IPS-18c (cell line): Measurements from ENCODE around the gene LRRC4B.
"Not testable (repeated sequence)": the region's sequence is repeated elsewhere in the genome, so short reads cannot be mapped to it uniquely, and the experiment has no call there.

Source experiments
- H3K4me3 ChIP-seq: 2 replicates; pipeline ENCODE4 v1.7.0; 2013; ENCODE audit warnings: low read depth, mild to moderate bottlenecking, low read length, moderate library complexity; ENCODE audit not compliant: insufficient read depth
- H3K9me3 ChIP-seq: one replicate; pipeline ENCODE4 v1.6.1; 2013; ENCODE audit warnings: mild to moderate bottlenecking, low read length, moderate library complexity; ENCODE audit not compliant: control insufficient read depth, insufficient read depth

LRRC4B gene, protein sequence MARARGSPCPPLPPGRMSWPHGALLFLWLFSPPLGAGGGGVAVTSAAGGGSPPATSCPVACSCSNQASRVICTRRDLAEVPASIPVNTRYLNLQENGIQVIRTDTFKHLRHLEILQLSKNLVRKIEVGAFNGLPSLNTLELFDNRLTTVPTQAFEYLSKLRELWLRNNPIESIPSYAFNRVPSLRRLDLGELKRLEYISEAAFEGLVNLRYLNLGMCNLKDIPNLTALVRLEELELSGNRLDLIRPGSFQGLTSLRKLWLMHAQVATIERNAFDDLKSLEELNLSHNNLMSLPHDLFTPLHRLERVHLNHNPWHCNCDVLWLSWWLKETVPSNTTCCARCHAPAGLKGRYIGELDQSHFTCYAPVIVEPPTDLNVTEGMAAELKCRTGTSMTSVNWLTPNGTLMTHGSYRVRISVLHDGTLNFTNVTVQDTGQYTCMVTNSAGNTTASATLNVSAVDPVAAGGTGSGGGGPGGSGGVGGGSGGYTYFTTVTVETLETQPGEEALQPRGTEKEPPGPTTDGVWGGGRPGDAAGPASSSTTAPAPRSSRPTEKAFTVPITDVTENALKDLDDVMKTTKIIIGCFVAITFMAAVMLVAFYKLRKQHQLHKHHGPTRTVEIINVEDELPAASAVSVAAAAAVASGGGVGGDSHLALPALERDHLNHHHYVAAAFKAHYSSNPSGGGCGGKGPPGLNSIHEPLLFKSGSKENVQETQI

DNA sequence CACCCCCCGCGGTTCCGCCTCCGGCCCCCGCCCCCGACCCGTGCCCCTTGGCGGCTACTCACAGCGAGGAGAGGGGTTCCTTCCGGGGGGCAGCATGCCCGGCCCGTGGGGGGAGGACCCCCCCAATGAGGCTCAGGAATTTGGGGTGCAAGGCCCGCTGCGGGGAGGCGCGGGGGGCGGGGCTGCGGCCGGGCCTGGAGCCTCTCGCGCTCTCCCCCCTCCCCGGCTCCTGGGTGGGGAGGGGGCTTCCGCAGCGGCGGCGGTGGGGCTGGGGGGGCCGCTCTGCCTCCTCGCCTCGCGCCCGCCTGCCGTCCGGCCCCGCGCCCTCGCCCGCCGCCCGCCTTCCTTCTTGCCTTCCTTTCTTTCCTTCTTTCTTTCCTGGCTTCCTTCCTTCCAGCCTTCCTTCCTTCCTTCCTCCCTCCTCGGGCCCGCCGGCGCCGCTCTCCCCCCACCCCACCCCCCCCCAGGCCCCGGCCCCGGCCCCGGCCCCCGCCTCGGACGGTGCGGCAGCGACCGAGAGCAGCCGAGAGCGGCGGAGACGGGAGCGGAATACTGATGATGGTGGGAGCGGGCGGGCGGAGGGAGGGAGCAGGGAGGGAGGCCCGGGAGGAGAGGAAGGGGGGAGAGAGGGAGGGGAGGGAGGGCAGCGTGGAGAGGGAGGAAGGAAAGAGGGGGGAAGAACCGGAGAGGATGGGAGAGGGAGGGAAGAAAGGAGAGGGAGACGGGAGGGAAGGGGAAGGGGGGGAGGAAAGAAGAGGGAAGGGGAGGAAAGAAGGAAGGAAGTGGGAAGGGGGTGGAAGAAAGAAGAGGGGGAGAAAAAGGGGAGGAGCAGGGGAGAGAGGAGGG lies at the start of gene LRRC4B:
TSS of gene LRRC4B (minus strand) at position 554 of the 846 bp plus-strand sequence. CDS start 19,597 bp downstream, outside the sequence.
- peak within 1 kb of the TSS; percentile 31; the same call in 1 of the 2 replicates for H3K4me3 ChIP-seq
- no peaks in the 10 kb centered on the region for H3K9me3 ChIP-seq

DNA sequence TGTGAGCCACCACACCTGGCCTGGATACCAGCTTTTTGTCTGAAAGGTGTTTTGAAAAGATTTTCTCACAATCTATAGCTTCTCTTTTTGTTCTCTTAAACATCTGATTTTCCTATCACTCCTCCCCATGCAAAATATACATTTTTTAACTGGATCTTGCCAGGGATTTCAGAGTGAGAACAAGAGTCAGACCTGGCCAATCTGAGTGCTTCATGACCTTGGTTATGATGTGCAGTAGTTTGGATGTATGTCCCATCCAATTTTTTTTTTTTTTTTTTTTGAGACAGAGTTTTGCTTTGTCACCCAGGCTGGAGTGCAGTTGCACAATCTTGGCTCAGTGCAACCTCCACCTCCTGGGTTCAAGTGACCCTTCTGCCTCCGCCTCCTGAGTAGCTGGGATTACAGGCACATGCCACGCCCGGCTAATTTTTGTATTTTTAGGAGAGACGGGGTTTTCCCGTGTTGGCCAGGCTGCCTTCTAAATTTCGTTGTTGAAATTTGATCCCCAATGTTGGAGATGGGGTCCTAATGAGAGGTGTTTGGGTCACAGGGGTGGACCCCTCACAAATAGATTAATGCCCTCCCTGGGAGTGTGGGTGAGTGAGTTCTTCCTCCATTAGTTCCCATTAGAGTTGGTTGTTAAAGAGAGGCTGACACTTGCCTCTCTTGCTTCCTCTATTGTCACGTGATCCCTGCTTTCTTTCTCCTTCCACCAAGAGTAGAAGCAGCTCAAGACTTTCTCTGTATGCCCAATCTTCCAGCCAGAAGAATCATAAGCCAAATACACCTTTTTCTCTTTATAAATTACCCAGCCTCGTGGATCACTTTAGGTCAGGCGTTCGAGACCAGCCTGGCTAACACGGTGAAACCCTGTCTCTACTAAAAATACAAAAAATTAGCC lies 44.5 kb upstream of the LRRC4B start:
- H3K4me3 ChIP-seq, H3K9me3 ChIP-seq: not testable (repeated sequence)

DNA sequence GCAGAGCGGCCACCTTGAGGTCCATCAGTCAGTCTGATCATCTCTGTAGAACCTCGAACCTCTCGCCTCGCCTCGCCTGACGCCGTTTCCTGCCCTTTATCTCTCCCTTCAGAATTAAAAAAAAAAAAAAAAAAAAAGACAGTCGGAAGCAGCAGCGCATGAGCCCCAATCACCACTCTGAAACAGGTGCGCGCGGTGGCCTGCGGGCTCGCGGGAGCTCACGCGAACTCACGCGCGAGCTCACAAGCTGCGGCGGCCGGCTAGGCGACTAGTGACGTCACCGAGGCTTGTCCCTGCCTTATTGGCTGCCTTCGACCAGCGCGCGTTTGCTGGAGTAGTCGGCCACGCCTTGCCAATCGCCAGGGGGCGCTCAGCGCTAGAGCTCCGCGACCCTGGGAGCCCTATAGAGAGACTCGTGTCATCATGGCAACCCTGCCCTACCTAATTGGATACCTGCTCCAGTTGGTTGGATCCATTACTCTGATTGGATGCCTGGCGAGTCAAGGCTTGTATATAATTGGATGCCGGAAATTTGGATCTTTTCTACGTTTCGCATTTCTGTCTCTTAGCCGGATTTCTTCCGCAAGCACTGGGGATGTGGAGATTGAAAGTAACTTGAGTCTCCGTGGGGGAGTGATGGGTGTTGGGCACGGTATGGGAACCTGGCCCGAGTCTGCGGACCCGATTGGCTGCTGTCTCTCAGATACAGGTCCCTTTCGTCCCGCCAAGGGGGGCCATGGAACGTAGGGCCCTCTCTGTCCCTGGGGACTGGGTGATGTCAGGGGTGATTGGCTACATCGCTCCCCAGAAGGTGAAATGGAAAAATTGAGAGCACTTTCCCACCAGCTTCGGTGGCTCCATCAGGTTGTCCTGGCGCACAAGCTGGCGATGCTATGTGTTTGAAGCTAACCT lies 39.9 kb upstream of the LRRC4B start:
- peaks cover 3% of the 10 kb centered on the region for H3K9me3 ChIP-seq
- peak overlapping the region; percentile 43 for H3K4me3 ChIP-seq

DNA sequence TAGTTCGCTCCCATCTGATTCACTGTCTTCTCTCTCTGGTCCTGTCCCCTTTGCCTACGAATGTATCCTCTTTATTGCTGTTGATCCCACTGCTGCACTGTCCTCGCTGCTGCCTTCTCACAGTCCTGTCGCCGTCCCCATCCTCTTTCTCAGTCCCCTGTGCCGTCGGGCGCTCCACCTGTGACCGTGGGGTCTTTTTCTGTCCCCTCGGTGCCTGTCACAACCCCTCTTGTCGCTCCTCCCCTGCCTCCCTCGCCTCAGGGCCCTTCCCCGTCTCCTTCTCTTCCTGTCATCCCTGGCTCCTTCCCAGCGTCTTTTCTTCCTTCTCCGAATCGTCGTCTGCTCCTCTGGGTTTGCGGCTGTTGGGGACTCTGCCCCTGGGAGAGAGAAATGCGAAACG lies 39.2 kb upstream of the LRRC4B start:
- Histone ChIP-seq H3K9me3 (peaks cover 3% of the 10 kb centered on the region), H3K4me3 (peak overlapping the region; percentile 16; the same call in 1 of the 2 replicates)

DNA sequence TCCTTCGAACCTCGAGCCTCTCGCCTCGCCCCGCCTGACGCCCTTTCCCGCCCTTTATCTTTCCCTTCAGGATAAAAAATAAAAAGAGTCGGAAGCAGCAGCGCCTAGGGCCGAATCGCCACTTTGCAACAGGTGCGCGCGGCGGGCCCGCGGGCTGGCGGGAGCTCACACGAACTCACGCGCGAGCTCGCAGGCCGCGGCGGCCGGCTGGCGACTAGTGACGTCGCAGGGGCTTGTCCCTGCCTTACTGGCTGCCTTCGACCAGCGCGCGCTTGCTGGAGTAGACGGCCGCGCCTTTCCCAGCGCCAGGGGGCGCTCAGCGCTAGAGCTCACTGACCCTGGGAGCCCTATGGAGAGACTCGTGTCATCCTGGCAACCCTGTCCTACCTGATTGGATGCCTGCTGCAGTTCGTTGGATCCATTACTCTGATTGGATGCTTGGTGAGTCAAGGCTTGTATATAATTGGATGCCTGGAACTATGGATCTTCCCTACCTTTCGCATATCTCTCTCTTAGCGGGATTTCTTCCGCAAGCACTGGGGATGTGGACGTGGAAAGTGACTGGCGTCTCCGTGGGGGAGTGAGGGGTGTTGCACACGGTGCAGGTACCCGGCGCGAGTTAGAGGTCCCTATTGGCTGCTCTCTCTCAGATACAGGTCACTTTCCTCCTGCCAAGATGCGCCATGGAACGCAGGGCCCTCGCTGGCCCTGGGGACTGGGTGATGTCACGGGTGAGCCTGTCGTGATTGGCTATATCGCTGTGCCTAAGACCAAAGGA lies 38.0 kb upstream of the LRRC4B start:
- not testable (repeated sequence) for H3K4me3 ChIP-seq, H3K9me3 ChIP-seq

DNA sequence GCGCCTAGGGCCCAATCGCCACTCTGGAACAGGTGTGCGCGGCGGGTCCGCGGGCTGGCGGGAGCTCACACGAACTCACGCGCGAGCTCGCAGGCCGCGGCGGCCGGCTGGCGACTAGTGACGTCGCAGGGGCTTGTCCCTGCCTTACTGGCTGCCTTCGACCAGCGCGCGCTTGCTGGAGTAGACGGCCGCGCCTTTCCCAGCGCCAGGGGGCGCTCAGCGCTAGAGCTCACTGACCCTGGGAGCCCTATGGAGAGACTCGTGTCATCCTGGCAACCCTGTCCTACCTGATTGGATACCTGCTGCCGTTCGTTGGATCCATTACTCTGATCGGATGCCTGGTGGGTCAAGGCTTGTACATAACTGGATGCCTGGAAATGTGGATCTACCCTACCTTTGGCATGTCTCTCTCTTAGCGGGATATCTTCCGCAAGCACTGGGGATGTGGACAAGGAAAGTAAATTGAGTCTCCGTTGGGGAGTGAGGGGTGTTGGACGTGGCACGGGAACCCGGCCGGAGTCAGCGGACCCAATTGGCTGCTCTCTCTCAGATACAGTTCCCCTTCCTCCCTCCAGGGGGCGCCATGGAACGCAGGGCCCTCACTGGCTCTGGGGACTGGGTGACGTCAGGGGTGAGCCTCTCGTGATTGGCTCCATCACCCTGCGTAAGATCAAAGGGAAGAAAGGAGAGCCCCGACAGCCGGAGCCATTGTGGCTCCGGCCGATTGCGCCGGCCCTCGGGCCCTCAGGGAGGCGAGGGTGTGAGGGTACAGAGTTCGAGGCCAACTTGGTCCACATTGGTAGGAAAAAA lies 36.2 kb upstream of the LRRC4B start:
- not testable (repeated sequence) for H3K9me3 ChIP-seq, H3K4me3 ChIP-seq

DNA sequence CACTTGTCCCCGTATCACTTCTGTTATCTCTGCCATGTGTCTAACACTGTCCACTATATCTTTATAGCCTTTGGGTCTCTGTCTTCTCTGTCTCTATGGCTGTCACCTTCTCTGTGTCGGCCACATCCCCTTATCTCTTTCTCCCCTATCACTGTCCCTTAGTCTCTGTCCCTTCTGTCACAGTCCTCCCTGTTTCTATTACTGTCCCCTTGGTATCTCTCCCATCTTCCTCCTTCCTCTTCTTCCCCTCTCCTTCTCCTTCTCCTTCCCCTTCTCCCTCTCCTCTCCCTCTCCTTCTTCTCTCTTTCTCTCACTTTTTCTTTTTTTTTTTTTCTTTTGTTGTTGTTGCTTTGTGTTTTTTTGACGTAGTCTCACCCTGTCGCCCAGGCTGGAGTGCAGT lies 34.7 kb upstream of the LRRC4B start:
- Histone ChIP-seq H3K9me3 (peaks cover 3% of the 10 kb centered on the region), H3K4me3 (no peak overlapping the region)

DNA sequence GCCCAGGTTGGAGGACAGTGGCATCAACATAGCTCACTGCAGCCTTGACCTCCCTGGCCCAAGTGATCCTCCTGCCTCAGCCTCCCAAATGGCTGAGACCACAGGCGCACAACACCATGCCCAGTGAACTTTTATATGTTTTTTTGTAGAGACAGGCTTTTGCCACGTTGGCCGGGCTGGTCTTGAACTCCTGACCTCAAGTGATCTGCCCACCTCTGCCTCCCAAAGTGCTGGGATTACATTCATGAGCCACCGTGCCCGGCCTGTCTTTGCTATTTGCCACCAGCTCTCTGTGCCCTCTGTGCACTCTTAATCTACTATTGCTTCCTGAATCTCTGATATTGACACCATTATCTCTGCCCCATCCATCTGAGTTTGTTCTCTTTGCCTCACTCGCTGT lies 34.3 kb upstream of the LRRC4B start:
- no peak overlapping the region for H3K4me3 ChIP-seq
- peaks cover 3% of the 10 kb centered on the region for H3K9me3 ChIP-seq

DNA sequence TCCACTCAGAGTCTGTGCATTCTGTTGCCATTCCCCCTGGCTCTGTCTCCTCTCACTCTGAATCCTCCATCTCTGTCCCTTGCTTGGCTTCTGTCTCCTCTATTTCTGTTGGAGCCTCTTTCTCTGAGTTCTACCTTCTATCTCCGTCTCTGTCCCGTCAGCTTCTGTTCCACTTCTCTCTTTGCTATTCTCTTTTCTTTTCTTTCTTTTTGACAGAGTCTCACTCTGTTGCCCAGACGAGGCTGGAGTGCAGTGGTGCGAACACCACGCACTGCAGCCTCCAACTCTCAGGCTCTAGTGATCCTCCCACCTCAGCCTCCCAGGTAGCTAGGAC lies 33.8 kb upstream of the LRRC4B start:
- peaks cover 3% of the 10 kb centered on the region for H3K9me3 ChIP-seq

DNA sequence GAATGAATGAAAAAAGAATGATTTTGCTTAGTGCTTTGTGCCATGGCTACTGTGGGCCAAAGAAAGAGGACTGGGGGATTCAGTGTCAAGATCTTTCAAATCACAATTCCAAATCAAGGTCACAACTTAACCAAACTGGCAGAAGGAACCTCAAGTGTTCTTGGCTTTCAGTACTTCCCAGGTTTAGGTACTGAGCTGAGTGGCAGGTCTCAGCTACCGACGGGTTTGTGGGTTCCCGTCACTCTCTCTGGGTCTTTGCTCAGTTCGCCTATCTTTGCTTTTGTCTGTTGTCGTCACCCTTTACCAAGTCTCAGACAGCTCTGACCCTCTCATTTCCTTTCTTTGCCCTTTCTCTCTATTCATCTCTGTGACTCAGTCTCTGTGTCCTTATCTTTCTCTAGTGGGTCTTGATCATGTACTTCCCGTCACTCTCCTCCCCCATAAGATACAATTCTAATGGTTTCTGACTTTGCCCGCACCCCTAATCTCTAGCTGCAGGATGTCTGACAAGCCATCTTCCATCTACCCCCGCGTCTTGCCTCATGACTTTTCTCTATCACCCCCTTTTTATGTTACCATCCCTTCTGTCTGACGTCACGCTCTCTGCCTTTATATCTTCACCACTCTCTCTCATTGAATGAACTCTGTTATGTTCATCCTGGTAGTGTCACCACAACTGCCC lies 33.3 kb upstream of the LRRC4B start:
- Histone ChIP-seq H3K9me3 (peaks cover 3% of the 10 kb centered on the region), H3K4me3 (no peak overlapping the region)

More for the DNA sequence above, 33.8 kb upstream of the LRRC4B start:
- no peak overlapping the region for H3K4me3 ChIP-seq

DNA sequence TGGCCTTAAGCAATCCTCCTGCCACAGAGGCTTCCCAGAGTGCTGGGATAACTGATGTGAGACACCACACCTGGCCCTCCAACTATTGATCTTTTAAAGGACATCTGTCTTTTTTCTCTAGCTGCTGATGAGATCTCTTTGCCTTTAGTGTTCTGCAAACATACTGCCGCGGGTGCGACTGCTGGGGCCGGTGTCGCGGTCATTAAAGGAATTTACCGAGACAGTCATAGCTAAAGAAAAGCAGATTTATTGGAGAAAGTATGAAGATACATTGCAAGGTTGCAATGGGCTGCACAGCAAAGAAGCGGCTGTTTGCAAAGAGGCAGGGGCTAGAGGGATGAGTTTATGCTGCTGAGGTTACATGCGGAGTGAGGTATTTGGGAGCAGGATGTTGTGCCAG lies 31.2 kb upstream of the LRRC4B start:
- Histone ChIP-seq H3K4me3 (no peak overlapping the region), H3K9me3 (no peaks in the 10 kb centered on the region)

DNA sequence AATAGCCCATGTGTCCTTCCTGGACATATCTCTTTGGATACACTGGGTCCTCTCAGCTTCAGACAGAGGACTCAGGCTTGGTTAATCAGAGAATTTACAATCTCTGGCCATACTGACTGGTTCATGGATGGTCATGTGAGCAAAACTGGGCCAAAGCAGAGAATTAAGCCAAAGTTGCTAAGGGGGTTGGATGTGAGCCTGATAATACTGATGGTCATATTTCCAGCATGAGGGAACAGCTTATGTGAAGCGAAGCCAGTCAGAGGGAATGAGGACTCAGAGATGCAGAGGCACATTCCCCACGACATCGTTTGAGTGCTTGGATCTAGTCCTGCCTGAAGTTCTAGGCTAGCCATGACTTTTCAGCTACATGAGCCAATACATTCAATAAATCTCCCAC lies 22.0 kb upstream of the LRRC4B start:
- no peak overlapping the region for H3K4me3 ChIP-seq
- H3K9me3 ChIP-seq: peaks cover 2% of the 10 kb centered on the region

DNA sequence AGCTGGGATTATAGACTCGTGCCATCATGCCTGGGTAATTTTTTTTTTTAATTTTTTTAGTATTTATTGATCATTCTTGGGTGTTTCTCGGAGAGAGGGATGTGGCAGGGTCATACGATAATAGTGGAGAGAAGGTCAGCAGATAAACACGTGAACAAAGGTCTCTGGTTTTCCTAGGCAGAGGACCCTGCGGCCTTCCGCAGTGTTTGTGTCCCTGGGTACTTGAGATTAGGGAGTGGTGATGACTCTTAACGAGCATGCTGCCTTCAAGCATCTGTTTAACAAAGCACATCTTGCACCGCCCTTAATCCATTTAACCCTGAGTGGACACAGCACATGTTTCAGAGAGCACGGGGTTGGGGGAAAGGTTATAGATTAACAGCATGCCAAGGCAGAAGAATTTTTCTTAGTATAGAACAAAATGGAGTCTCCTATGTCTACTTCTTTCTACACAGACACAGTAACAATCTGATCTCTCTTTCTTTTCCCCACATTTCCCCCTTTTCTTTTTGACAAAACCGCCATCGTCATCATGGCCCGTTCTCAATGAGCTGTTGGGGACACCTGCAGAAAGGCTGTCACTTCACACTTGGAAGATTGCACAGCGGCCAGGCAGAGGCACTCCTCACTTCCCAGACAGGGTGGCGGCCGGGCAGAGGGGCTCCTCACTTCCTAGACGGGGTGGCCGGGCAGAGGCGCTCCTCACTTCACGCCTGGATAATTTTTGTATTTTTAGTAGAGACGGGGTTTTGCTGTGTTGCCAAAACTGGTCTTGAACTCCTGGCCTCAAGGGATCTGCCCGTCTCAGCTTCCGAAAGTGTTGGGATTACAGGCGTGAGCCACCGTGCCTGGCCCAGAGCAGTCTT lies 13.8 kb upstream of the LRRC4B start:
- H3K9me3 ChIP-seq, H3K4me3 ChIP-seq: not testable (repeated sequence)
